HG02981 (cell line): Measurements from ENCODE around the gene PRR7.

Experiments
- ATAC-seq: cut with Tn5 transposase; IDR thresholded peaks from one replicate; pipeline ENCODE4 v1.9.1; 2021; ENCODE audit warnings: mild to moderate bottlenecking, moderate library complexity; ENCODE audit not compliant: unreplicated experiment

The PRR7 gene

GRCh38 chr5:177467436-177467835 lies 20.8 kb downstream of the PRR7 start:
- no peak for ATAC-seq

GRCh38 chr5:177468329-177468684 lies 21.7 kb downstream of the PRR7 start:
- no peak for ATAC-seq

- ATAC-seq, result no peak
These were observed 22.3 kb downstream of the PRR7 start for GRCh38 chr5:177468685-177469628.

GRCh38 chr5:177469750-177470525 lies 23.3 kb downstream of the PRR7 start:
- ATAC-seq, result no peak

- no peak for ATAC-seq
These were observed 24.3 kb downstream of the PRR7 start for GRCh38 chr5:177470759-177471536.

GRCh38 chr5:177471610-177472356 lies 25.2 kb downstream of the PRR7 start:
- no peak for ATAC-seq

GRCh38 chr5:177472460-177473442 lies 26.1 kb downstream of the PRR7 start:
- peak; percentile 49 for ATAC-seq

GRCh38 chr5:177473443-177474001 lies 26.9 kb downstream of the PRR7 start, which contains the start of gene DBN1:
DBN1 (minus strand) TSS chr5:177473634; CDS start chr5:177473521, 113 bp downstream.
- peak; percentile 29 for ATAC-seq

- ATAC-seq, result no peak
These were observed 27.4 kb downstream of the PRR7 start for GRCh38 chr5:177474002-177474476.

GRCh38 chr5:177474846-177475562 lies 28.4 kb downstream of the PRR7 start:
- no peak for ATAC-seq

- no peak for ATAC-seq
These were observed 29.2 kb downstream of the PRR7 start for GRCh38 chr5:177475563-177476427.

GRCh38 chr5:177476531-177477233 lies 30.1 kb downstream of the PRR7 start:
- no peak for ATAC-seq

GRCh38 chr5:177477701-177478477 lies 31.3 kb downstream of the PRR7 start:
- ATAC-seq, result no peak

- no peak for ATAC-seq
These were observed 32.4 kb downstream of the PRR7 start for GRCh38 chr5:177478711-177479646.

GRCh38 chr5:177479774-177480173 lies 33.2 kb downstream of the PRR7 start:
- no peak for ATAC-seq
